Left kidney (tissue), 2 donors: ENCODE data around the gene ADAMTSL3. TPM values are rescaled to one million over a fixed set of nuclear protein-coding genes. Genes with fewer than 3 reads are reported as not detected.

Experiments used
- DNase-seq: peaks from one replicate; pipeline ENCODE4 v3.0.0-alpha.2; 2013
- polyA plus RNA-seq: library from polyadenylated mRNA; unstranded; fragments of 120-200 nt; gene quantifications from one replicate; pipeline ENCODE4 v1.2.1, GENCODE V29; 2013; ENCODE audit not compliant: insufficient read length

Gene ADAMTSL3
- polyA plus RNA-seq, 1 donor, result 2.8 TPM

DNA sequence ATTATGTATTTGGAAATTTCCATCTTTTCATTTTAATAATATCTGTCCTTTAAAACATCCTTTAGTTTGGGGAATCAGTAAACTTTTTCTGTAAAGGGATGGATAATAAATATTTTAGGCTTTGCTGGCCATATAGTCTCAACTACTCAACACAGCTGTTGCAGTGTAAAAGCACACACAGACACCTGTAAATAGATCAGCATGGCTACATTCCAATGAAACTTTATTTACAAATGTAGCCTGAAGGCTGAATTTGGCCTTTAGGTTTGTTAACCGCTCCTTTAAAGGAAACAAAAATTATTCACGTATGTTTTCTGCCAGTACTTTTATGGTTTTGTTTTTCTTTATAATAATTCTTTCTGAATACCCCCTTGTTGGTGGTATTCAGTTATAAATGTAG lies 184.8 kb downstream of the ADAMTSL3 start:
- DNase-seq, result no peak

DNA sequence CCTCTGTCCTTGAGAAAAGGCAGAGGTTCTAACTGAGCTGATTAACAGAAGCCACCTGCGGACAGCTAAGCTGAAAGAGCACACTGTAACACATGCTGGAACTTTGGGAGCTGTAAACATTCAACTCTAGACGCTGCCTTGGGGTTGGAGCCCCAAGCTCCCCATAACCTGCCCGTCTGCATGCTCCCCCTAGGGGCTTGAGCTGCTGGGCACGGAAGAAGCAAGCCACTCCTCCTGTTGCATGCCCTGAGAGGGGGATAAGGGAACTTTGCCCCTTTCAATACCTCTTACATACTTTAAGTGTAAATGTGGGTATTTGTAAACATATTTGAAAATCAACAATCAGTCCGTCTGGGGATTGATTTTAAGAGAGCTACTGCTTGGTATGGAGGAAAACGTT lies 188.4 kb downstream of the ADAMTSL3 start:
- no peak for DNase-seq

GRCh38 chr15:83843471-83843871 lies 189.5 kb downstream of the ADAMTSL3 start:
- DNase-seq, result no peak

GRCh38 chr15:83844742-83845141 lies 190.8 kb downstream of the ADAMTSL3 start:
- no peak for DNase-seq

- DNase-seq, result no peak
Observed at GRCh38 chr15:83845230-83845629, 191.3 kb downstream of the ADAMTSL3 start.

DNA sequence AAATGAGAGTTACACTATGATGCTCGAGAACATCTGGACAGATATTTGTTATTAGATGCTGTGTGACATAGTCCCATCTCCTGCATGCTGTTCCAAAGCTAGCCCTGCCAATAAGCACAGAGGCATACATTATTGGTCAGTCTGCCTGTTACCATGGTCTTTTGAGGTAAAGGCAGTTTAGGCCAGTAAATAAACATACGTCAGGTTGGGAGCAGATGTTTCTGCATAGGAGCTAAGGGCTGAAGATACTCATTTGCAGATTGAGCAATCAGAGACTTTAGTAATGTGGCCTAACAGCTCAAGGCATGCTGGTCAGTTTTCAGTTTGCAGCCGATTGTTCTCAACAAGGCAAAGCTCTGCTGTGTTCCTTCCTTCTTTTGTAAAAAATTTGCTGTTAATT lies 192.9 kb downstream of the ADAMTSL3 start:
- DNase-seq, result no peak

DNA sequence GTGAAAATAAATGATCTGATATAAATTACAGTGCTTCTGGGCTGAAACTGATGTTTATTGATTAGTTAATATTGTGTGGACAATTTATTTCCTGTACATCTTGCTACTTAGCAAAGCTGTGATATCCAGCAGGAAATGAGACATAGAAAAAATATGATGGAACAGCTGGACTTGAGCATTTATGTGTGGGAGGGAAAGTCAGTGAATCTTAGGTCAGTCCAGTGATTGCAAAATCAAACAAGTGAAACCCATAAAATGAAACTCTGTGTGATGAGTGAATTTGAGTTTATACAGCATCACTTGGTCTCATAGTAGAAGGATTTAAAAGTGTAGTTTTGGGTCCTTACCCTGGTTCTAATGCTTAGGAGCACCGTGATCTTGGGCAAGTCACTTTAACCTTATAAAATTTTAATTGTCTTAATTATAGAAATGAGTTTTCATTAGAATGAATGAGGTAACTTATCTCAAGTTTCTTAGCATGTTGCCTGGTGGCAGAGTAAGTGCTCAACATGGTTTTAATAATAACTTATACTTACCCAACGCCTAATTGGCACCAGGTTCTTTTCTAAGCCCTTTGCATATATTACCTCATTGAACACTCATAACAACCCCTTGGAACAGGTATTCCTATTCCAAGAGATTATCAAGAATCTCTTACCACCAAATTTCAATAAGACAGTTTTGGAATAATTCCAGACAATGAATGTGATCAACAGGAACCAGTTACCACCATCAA lies 194.6 kb downstream of the ADAMTSL3 start:
- DNase-seq, result no peak

DNA sequence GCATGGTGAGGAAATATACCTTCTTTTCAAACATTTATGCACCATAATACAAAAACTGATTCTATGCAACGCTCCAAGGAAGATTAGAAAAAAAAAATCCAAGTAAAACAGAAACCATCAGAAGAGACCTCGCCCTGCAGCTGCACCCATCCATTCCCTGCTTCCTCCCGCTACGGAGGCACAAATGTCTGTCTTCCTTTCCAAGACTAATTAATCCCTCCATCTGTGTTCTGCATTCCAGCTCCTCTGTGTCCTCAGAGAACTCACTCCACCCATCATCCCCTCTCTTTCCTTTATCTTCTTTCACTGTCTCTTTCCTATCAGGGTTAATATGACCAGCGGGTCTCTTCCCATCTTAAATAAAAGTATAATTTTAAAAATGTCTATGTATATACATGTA lies 196.1 kb downstream of the ADAMTSL3 start:
- DNase-seq, result no peak

GRCh38 chr15:83850501-83851245 lies 196.8 kb downstream of the ADAMTSL3 start:
- no peak for DNase-seq

DNA sequence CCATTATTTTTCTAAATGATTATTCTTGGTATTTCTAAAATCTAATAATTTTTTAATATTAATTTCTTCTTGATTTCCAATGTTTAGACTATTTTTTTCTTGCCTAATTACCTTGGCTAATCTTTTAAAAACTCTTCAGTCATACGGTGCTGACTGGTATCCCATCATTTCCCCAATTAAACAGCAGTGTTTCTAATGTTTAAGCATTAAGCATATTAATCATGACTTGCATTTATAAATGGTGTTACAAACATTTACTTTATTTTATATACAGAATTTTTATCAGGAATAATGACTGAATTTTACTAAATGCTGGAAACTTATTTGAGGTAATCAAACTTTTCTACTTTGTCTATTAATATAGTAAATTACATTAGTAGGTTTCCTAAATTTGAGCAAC lies 199.3 kb downstream of the ADAMTSL3 start:
- DNase-seq, result no peak

DNA sequence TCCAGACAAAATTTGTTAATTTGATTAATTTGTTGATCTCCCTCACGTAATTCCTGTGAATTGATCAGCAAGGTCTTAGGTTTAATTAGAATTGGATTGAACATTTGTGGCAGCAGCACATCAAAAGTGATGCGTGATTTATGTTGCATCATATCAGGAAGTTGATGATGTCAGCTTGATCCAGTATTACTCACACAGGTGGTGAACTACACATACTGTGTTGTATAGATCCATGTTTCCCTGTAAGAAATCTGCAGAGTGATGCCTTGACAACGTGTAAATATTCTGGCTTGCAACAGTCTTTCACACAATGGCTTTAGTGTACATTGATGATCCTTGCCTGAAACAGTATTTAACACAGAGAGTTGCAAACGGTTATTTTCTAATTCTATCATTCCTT lies 200.4 kb downstream of the ADAMTSL3 start:
- DNase-seq, result no peak

DNA sequence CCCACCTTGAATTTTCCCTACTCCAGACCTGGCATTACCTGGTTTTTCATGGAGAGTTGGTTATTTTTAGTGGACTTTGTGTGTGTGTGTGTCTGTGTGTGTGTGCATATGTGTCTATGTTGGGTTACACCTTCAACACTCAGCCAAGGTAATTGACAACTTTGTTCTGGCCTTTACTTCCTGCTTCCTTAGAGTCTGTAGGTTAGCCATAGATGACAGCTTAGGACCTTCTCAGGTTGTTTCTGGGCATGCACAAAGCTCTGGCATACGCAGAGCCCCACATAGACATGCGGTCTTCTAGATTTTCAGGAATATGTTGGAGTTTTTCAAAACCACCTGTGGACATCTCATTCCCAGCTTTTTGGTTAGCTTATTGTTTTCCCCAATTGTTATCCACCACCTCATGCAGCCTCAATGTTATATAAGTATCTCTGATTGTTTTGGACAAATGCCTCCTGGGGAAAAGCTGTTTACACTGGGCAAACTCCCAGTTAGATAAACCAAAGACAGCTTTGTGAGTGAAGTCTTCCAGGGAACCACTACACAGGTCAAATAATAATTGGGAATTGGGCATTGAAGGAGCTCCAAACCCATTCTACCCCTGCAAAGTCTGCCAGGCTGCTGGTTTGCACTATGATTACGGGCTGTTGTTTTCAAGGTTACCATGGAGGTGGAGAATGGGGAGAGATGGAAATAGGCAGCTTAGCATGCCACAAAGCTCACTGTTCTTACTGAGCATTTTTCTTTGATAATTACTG lies 201.2 kb downstream of the ADAMTSL3 start:
- DNase-seq, result no peak

DNA sequence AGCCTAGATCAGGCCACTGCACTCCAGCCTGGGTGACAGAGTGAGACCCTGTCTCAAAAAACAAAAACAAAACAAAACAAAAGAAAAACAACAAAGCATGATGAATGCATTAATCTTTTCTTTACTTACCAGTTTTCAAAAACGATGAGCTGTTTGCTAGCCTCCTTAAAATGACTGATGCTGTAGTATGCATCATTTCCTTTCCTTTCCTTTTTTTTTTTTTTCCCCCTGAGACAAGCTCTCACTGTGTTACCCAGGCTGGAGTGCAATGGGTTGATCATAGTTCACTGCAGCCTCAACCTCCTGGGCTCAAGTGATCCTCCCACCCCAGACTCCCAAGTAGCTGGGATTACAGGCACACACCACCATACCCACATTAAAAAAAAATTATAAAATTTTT lies 202.0 kb downstream of the ADAMTSL3 start:
- DNase-seq, result no peak

- DNase-seq, result no peak
Observed at GRCh38 chr15:83858820-83859505, 205.0 kb downstream of the ADAMTSL3 start.

DNA sequence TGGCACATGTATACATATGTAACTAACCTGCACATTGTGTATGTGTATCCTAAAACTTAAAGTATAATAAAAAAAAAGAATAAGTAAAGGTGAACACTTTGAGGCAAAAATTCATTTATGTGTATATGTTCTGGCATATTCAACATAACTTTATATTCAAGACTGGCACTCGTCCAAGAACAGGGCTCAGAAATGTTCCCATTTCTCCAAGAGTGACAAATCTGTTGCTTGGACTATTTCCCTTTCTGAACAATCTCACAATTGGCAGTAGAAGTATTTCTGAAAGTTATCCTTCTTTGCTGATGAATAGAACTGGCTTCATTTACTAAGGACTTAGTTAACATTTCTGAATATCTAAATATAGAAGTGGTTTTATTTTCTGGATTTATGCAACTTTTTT lies 212.8 kb downstream of the ADAMTSL3 start:
- DNase-seq, result no peak

GRCh38 chr15:83869341-83869740 lies 215.4 kb downstream of the ADAMTSL3 start:
- DNase-seq, result no peak

DNA sequence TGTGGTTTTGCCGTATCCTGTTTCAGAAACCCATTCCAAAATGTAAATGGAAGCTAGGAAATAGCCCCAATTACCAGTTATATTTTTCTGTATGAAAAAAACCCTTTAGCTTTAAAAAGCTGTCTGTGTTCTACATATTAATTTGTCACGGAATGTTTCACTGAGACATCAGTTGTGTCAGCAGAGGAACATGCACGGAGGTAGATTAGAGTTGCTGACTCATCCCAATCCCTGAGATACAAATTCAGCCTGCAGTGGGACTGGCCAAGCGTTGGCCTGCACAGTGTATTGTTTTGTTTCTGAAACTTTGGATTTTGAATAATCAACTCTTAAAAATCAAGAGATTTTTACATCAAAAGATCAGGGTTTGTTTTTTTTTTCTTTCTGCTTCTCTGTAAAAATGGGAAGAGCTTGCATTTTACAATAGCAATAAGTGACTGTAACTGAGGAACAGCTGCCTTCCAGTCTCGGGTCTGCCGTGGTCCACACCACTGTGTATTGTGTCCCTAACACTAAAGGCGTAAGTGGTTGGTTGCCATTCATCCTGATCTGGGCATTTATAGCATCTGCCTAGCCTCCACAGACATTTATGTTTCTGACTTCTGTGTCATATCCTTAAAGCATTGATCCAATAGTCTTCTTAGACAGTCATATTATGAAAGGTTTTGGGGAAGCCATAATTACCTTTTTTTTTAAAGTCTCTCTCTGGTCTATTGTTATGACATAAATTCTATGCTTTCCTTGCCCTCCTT lies 218.1 kb downstream of the ADAMTSL3 start:
- DNase-seq, result no peak

DNA sequence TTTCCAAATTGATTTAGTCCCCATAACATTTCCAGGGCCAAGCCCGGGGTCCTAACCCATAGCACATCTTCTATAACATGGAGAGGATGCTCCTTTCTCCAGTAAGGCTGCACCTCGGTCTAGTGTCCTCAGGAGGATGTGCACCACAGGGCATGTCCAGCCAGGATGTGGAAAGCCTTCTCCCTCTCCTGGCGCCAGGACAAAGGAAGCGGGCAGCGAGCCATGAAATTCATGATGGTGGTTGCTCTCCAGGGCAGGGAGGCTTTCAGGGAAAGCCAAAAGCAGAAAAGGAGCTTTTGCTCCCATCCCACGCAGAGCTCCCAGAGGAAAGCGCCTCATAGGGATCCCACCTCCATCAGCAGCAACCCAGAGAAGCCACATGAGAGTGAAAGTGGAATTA lies 220.0 kb downstream of the ADAMTSL3 start:
- DNase-seq, result no peak

GRCh38 chr15:83880529-83880928 lies 226.6 kb downstream of the ADAMTSL3 start:
- DNase-seq, result no peak

GRCh38 chr15:83881156-83881555 lies 227.2 kb downstream of the ADAMTSL3 start:
- DNase-seq, result no peak

GRCh38 chr15:83886321-83886720 lies 232.4 kb downstream of the ADAMTSL3 start:
- DNase-seq, result no peak

GRCh38 chr15:83887404-83887803 lies 233.5 kb downstream of the ADAMTSL3 start:
- no peak for DNase-seq
